GM08714 (cell line): ENCODE measurements around the gene CRABP1.

ENCODE experiments used
- H3K4me3 ChIP-seq: fragments of 200-500 bp; sonication (Bioruptor generic); 2 replicates; pipeline ENCODE4 v1.5.1; 2014; ENCODE audit warnings: mild to moderate bottlenecking, low read length, inconsistent platforms
- ZNF274 ChIP-seq: IDR thresholded peaks from 2 replicates; pipeline ENCODE4 v1.6.1; 2012; ENCODE audit warnings: mild to moderate bottlenecking, low read depth, low read length

Gene CRABP1

DNA sequence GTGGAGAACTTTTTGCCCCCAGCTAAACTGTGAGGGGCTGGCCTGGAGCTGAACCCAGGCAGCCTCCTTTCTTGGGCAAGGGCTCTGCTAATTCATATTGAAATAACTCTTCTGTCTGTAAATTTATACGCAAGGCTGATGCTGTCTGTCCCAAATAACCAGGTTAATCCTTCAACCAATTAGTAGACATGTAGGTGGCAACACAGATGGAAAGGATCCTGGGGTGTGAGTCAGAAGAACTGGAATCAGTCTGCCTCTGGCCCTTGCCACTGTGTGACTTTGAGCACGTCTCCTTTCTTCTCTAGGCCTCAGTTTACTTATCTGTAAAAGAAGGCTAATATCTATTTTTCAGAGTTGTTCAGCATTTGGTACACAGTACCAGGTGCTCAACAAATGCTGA, 49.6 kb downstream of the CRABP1 start:
- TF ChIP-seq ZNF274 = no peak
- H3K4me3 ChIP-seq = no peak overlapping the region

DNA sequence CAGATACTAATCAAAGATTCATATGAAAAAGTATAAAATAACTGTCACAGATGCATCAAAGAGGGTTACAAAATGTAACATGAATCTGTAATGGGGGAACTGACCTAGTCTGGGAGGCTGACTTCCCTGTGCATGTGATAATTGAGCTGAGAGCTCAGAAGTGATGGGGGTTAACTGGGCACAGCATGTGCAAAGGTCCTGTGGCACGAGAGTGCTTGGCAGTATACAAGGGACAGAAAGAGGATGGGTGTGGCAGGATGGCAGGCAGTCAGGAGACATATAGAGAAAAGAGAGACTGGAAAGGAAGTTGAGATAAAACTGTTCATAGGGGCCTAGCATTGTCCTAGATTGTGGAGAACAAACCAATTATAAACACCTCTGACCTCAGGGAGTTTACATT, 50.1 kb downstream of the CRABP1 start:
- H3K4me3 ChIP-seq = no peak overlapping the region
- TF ChIP-seq ZNF274 = no peak

DNA sequence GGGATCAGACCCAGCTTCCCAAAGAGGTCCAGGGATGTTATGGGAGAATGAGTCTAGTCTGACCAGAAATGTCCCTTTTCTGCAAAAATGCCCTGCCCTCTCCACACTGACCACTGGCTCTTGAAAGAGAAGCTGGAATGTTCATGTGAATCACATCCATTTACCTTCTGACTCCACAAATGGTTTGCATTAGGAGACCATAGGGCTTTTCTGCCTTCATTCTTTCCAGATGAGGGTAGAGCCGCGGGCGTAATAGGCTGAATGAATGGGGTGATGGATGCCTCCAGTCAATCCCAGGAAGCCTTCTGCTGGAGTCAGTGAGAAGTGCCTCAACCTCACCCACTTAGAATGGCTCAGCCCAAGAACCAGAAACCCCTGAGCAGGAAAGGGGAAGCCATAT, 50.7 kb downstream of the CRABP1 start:
- TF ChIP-seq ZNF274 = no peak
- H3K4me3 ChIP-seq = no peak overlapping the region

DNA sequence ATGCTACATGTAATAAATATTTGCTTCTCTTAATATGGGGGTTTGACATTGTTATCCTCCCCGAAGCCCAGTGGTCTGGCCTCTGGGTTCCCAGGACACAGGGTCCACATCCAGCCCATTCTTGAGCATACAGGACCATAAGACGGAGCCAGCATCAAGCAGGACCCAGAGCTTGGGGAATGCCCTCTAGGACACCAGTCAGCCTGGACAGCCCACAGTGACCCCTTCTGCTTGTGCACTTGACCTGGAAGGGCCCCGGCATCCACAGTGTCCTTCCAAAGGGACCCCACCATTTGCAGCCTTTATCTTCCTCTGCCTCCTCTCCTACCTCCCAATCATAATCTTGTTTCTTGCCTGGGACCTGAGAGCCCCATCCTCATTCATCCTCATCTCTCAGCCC, 51.6 kb downstream of the CRABP1 start:
- no peak overlapping the region for H3K4me3 ChIP-seq
- no peak for TF ChIP-seq ZNF274

DNA sequence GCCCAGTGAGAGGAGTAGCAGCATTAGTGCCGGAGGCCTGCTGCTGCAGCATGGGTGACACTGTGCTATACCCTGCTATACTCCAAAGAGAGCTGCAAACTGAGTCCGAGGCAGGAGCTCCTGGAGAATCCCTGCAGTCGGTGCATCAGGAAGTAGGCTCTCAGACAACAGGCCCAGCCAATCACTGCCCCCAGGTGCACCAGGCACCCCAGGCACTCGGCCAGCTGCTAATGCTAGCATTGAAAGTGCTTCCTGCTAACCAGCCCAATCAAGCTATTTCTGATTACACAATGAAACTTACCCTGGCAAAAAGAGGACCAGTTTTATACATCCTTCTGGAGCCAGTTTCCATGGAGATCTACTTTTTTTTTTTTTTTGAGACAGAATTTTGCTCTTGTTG, 52.3 kb downstream of the CRABP1 start:
- no peak overlapping the region for H3K4me3 ChIP-seq
- no peak for TF ChIP-seq ZNF274

DNA sequence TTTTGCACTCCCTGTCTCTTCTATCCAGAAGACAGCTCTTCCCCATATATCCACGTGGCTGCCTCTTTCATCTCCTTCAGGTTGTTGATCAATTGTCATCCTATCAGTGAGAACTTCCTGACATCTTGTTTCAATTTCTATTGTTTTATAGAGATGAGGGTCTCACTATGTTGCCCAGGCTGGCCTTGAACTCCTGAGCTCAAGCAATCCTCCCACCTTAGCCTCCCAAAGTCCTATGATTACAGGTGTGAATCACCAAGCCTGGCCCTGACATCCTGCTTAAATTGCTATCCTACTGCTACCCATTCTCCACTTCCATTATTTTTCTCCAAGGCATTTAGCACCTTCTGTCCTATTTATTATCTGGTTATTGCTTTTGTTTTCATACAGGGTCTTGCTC, 53.0 kb downstream of the CRABP1 start:
- no peak overlapping the region for H3K4me3 ChIP-seq

DNA sequence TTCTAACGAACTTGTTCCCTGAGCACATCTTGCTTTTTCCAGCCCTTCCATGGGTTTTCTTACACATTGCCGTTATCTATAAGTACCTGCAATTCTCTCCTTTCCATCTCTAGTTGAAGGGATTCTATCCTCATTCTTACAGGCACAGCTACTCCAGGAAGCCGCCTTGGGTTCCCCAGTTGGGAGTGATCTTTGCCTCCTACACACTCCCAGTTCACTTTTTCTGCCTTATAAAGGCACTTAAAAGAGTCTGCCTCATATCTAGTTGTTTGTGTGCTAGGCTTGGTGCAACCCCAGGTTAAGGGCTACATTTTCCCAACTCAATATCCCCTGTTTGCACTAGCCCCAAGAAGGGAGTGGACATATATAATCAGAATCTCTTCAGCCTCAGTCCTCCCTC, 53.9 kb downstream of the CRABP1 start:
- no peak for TF ChIP-seq ZNF274
- H3K4me3 ChIP-seq = no peak overlapping the region

More for the DNA sequence above, 53.0 kb downstream of the CRABP1 start:
- no peak for TF ChIP-seq ZNF274

DNA sequence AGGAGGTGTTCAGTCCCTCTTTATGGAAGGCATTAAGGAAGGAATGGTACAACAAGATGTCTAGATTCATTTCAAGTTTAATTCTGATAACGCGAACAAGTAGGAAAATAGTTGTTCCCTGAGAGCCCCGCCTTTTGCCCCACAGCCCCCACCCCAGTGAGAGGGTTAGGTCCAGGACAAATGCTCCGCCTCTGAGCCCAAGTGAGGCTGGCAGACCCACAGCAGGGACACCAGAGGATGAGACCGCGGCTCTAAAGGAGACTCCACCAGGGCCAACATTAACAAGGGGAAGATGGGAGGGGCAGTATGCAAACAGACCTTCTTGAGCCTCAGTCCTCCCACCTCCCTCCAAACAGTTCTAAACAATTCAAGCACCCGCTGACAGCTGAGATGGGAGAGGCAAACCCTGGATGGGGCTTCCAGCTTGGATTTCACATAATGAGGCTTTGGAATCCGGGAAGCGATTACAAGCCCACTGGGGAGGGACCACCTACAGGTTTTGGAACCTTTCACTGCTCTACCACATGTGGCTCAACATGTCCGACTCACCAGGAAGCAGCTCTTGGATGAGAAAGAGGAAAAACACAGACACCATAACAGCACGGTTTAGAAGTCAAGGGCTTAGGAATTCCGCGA, 54.9 kb downstream of the CRABP1 start:
- H3K4me3 ChIP-seq = no peak overlapping the region

DNA sequence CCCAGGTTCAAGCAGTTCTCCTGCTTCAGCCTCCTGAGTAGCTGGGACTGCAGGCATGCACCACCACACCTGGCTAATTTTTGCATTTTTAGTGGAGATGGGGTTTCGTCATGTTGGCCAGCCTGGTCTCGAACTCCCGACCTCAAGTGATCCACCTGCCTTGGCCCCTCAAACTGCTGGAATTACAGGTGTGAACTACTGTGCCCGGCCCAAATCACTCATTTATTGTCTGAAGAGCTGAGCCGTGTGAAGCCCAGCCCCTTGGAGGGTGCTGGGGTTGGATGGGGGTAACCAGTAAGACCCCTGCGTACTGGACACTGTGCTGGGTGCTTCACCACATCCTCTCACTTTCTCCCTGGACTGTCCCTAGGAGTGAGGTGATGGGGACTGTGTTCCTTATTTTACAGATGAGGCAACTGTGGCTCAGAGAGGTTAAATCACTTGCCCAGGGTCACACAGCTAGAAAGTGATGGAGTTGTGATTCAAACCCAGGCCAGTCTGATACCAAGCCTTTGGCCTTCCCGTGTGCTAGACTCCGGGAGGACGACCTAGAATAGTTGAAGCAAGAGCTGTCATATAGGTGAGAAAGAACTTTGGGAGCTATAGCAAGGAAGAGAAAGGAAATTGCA, 56.1 kb downstream of the CRABP1 start:
- H3K4me3 ChIP-seq = no peak overlapping the region
- no peak for TF ChIP-seq ZNF274

More for the DNA sequence above, 54.9 kb downstream of the CRABP1 start:
- TF ChIP-seq ZNF274 = no peak

DNA sequence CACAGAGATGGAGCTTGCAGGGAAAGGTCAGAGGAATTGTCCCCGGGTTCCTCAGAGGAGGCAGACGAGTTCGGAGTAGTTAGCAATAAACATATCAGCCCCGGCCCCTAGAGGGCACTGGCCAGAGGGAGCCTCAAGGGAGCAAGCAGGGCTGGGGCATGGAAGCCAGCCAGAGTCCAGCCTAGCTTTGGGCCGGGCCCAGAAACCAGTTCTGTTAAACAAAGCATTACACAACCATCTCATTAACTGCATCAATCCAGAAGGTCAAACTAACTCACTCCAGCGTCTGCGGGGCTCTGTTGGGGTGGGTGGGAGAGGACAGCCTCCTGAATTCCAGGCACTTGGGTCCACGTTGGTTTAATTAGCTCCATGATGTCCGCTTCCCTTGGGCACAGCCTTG, 56.8 kb downstream of the CRABP1 start:
- no peak overlapping the region for H3K4me3 ChIP-seq
- no peak for TF ChIP-seq ZNF274

DNA sequence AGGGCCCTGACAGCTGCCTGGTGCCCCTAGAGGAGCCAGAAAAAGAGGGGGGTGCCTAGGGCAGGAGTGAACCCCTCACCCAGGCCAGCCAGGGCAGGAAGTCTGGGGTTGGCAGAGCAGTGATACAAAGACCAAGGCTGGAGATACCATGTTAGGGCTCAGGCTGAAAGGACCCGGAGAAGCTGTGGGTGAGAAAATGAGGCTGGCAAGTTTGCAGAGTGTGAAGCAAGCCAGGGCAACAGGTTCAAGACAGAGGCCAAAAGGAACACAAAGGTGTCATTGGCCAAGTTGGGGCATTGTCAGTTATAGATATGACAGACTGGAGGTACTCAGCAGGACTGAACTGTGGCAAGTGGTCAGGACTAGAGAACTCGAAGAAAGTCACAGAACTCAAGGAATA, 57.2 kb downstream of the CRABP1 start:
- no peak for TF ChIP-seq ZNF274
- no peak overlapping the region for H3K4me3 ChIP-seq
